Omental fat pad (tissue), 4 donors: Measurements from ENCODE around the gene ZFYVE28. TPM values are rescaled to one million over a fixed set of nuclear protein-coding genes. Genes with fewer than 3 reads are reported as not detected.

Experiments
- ATAC-seq: fragments of 150-250 bp; one replicate; pipeline ENCODE4 v1.9.1; 2016; ENCODE audit warnings: mild to moderate bottlenecking, moderate library complexity; ENCODE audit not compliant: low FRiP score
- DNase-seq: peaks from one replicate; pipeline ENCODE4 v3.0.0-alpha.2; 2019; ENCODE audit warnings: low spot score
- total RNA-seq, 4 donors: library from RNA; depleted of rRNA; stranded (reverse); fragments of >200 nt; gene quantifications; one replicate each; pipeline ENCODE4 v1.1.0, GENCODE V29; 2016
- TF ChIP-seq, protein P1 (sequence below), 3 donors: fragments of 450-650 bp; IDR thresholded peaks; one replicate each; pipeline ENCODE4 v1.5.1; 2016 to 2017; ENCODE audit warnings: antibody characterized with exemption in 3 of 3, mild to moderate bottlenecking in 3 of 3, moderate library complexity in 2 of 3

The ZFYVE28 gene
- total RNA-seq, 4 donors from 2014 or later, result 7.1 to 24.5 (median 16.7) TPM

DNA sequence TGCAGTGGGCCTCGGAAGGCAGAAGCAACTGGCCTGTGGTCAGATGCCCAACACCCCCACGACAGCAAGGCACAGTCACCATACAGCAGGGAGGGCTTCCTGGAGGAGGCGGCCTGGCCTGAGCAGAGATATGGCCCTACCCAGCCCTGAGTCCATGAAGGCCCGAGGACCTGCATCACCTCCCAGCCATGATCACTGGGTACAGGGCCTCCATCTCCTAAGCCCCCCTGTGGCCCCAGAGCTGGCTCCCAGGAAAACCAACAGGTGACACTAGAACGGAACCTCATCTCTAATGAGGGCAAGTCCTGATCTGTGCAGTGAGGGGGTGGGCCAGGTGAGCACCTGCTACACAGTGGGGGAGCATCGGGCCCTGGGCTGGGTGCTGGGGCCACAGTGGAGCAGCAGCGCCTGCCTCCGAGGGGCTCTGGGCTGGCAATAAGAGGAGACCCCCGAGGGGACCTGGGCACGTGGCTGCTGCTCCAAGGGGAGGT, 130.3 kb downstream of the ZFYVE28 start:
- ATAC-seq, result no peak
- DNase-seq, result peak; percentile 9
- TF ChIP-seq, protein P1, sequence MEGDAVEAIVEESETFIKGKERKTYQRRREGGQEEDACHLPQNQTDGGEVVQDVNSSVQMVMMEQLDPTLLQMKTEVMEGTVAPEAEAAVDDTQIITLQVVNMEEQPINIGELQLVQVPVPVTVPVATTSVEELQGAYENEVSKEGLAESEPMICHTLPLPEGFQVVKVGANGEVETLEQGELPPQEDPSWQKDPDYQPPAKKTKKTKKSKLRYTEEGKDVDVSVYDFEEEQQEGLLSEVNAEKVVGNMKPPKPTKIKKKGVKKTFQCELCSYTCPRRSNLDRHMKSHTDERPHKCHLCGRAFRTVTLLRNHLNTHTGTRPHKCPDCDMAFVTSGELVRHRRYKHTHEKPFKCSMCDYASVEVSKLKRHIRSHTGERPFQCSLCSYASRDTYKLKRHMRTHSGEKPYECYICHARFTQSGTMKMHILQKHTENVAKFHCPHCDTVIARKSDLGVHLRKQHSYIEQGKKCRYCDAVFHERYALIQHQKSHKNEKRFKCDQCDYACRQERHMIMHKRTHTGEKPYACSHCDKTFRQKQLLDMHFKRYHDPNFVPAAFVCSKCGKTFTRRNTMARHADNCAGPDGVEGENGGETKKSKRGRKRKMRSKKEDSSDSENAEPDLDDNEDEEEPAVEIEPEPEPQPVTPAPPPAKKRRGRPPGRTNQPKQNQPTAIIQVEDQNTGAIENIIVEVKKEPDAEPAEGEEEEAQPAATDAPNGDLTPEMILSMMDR (IDR thresholded peaks at IDR 0.05), result no peak

DNA sequence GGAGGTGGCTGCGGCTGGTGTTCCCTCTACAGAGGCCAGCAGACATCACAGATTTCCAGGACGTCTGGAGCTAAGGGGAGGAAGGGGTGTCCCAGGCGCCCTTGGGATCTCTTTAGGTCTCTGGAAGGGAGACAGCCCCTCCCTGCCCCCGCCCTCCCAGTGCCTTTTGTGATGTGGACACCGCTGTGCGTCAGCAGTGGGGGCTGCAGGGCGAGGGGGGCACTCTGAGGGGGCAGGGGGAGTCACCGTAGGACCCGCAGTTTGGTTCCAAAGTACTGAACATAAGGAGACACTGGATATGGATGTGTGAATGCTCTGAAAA, 130.9 kb downstream of the ZFYVE28 start:
- TF ChIP-seq, protein P1 (IDR thresholded peaks at IDR 0.05), result no peak
- DNase-seq, result peak; percentile 13
- no peak for ATAC-seq

DNA sequence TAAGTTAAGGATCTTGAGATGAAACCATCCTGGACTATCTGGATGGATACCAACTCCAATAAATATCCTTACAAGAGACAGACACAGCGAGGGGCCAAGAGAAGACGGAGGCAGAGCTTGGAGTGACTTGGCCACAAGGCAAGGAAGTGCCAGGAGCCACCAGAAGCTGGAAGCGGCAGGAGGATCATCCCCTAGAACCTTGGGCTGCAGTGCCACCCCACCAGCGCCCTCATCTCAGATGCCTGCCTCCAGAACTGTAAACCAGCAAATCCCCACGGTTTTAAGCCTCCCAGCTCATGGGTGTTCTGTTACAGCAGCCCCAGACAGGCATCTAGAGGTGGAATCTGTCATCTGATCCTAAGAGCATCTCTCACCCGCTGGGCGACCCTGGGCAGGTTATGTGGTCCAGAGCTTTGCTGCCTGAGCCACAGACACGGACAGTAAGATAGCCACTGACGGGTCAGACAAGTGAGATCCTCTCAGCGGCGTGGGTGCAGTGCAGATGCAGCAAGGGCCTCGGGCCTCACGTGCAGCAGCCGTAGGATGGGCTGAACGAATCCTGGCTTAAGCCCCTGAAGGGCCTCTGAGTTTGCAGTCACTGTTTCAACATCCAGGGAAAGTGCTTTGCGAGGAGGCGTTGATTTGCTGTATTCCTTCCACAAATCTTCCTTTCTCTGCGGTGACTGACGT, 131.4 kb downstream of the ZFYVE28 start:
- TF ChIP-seq, protein P1 (IDR thresholded peaks at IDR 0.05), result no peak
- peak; percentile 19 for DNase-seq
- ATAC-seq, result no peak

DNA sequence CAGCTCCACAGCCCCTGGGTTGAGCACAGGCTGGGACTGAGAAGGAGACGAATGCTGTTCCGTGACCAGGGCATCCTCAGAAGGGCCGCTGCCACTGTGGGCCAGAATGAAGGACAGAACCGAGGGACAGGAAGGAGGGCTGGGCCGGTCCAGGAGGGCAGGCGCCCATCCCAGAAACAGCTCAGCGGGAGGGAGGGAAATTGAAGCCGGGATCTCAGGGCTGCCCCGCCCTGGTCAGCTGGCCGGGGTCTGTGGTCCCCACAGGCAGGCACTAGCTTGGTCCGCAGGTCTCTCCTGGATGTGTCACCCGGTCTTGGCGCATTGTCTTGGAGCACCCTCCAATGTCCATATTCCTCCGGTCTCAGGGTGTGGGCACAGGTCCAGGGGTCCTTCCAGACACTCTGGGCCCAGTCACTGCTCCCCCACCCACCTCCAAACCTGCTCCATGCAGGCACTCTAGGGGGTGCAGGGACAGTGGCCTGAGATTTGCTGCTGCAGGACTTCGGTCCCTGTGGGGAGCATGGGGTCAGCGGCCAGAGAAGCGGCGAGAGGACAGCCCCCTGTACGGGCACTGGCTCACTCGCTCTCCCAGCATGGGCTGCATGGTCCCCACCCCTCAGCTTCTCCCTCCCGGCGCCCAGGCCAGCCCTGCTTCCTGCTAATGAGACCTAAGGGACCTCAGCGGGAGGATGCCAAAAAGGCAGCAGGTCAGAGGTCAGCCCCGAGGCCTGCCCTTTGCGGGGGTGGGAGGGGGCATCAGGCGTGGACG, 132.6 kb downstream of the ZFYVE28 start:
- no peak for ATAC-seq
- peak; percentile 7 for DNase-seq
- TF ChIP-seq, protein P1 (IDR thresholded peaks at IDR 0.05), result no peak

DNA sequence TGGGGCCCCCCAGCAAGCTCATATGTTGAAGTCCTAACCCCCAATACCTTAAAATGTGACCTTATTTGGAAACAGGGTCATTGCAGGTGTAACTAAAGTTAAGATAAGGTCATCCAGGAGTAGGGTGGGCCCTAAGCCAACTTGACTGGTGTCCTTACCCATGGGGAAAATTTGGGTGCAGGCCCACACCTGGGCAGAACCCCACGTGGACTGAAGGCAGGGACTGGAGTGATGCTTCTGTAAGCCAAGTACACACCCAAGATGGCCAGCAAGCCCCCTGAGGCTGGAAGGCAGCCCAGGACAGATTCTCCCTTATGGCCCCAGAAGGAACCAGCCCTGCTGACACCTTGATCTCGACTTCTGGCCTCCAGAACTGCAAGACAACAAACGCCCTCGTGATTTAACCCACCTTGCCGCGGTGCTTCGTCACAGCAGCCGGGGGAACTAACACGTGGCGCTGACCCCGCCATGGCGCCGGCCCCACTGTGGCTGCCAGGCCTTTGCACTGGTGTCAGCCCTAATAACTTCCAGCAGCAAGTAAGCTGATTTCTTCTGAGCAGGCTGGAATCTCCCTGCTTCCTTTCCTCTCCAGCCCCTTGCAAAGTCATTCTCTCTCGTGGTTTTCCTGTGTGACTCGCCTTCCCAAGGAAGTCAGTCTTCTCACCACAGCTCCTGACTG, 133.4 kb downstream of the ZFYVE28 start:
- TF ChIP-seq, protein P1 (IDR thresholded peaks at IDR 0.05), result no peak
- DNase-seq, result peak; percentile 9
- ATAC-seq, result no peak

DNA sequence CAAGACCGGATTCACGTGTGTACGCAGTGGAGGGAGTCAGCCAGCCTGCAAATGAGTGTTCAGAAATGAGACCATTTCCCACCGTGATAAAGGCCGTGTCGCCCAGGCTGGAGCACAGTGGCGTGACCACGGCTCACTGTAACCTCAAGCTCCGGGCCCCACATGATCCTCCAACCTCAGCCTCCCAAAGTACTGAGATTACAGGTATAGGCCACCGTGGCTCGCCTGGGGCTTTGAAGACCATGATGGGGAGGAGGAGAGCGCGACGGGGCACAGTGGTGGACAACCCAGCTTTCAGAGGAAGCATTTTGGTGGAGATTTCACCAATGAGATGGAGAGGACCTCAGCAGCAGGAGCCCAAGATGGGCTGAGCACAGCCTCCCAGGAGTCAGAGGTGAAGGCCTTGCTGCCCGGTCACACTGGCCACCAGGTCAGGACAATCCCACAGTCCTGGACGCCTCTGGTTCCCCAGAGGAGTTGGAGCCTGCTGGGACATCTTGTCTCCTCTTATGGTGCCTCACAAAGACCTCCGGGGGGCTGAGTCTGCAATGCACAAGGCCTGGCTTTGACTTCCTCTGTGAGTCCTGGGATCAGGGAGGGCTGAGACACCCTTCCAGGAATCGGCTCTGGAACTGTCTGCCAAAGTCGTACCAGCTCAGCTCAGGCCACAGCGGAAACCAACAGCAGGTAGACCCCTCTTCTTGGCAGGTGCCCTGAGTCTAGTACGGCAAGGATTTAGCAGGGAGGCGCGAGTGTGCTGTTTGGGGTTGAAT, 134.1 kb downstream of the ZFYVE28 start:
- TF ChIP-seq, protein P1 (IDR thresholded peaks at IDR 0.05), result no peak
- DNase-seq (no peak), ATAC-seq (no peak)
